ENCODE data around the gene CYP26A1.
"Not testable (repeated sequence)": the region's sequence is repeated elsewhere in the genome, so short reads cannot be mapped to it uniquely, and the experiment has no call there.

CYP26A1 gene

GRCh38 chr10:93080350-93081046 lies 6.8 kb downstream of the CYP26A1 start:
- peak; percentile 70 for DNase-seq

- no peak for DNase-seq
Observed at GRCh38 chr10:93081318-93081717, 7.6 kb downstream of the CYP26A1 start.

GRCh38 chr10:93081834-93082233 lies 8.1 kb downstream of the CYP26A1 start:
- no peak for DNase-seq

- no peak for DNase-seq
Observed at GRCh38 chr10:93083743-93084539, 10.2 kb downstream of the CYP26A1 start.

- DNase-seq: no peak
Observed at GRCh38 chr10:93085272-93085859, 11.7 kb downstream of the CYP26A1 start.

GRCh38 chr10:93086289-93086688 lies 12.6 kb downstream of the CYP26A1 start:
- no peak for DNase-seq

- no peak for DNase-seq
Observed at GRCh38 chr10:93087846-93088245, 14.2 kb downstream of the CYP26A1 start.

GRCh38 chr10:93088466-93088865 lies 14.8 kb downstream of the CYP26A1 start:
- DNase-seq: no peak

- no peak for DNase-seq
Observed at GRCh38 chr10:93090619-93091018, 16.9 kb downstream of the CYP26A1 start.

GRCh38 chr10:93091960-93092359 lies 18.3 kb downstream of the CYP26A1 start:
- no peak for DNase-seq

GRCh38 chr10:93095225-93095624 lies 21.5 kb downstream of the CYP26A1 start:
- DNase-seq: no peak

GRCh38 chr10:93096901-93097300 lies 23.2 kb downstream of the CYP26A1 start:
- no peak for DNase-seq

- DNase-seq: no peak
Observed at GRCh38 chr10:93097386-93097785, 23.7 kb downstream of the CYP26A1 start.

GRCh38 chr10:93098816-93099215 lies 25.1 kb downstream of the CYP26A1 start:
- no peak for DNase-seq

- DNase-seq: no peak
Observed at GRCh38 chr10:93099670-93100069, 26.0 kb downstream of the CYP26A1 start.

- DNase-seq: not testable (repeated sequence)
Observed at GRCh38 chr10:93101148-93101547, 27.5 kb downstream of the CYP26A1 start.

GRCh38 chr10:93103953-93104352 lies 30.3 kb downstream of the CYP26A1 start:
- no peak for DNase-seq

- no peak for DNase-seq
Observed at GRCh38 chr10:93106631-93107072, 33.0 kb downstream of the CYP26A1 start.

- DNase-seq: no peak
Observed at GRCh38 chr10:93110472-93111146, 36.9 kb downstream of the CYP26A1 start.

GRCh38 chr10:93113042-93113441 lies 39.3 kb downstream of the CYP26A1 start:
- DNase-seq: no peak

GRCh38 chr10:93115661-93116383 lies 42.1 kb downstream of the CYP26A1 start:
- DNase-seq: peak; percentile 61

- no peak for DNase-seq
Observed at GRCh38 chr10:93121311-93121710, 47.6 kb downstream of the CYP26A1 start.

GRCh38 chr10:93123766-93124165 lies 50.1 kb downstream of the CYP26A1 start:
- DNase-seq: no peak
